Measurements from ENCODE around the gene KERA. TPM values are rescaled to one million over a fixed set of nuclear protein-coding genes. Genes with fewer than 3 reads are reported as not detected.

KERA gene
- total RNA-seq, 2 experiments from 2014 or later = not detected

GRCh38 chr12:91052026-91052425 lies 5.8 kb downstream of the KERA start:
- ChIA-PET CTCF (ENCODE audit: unreplicated experiment) (no interaction called here), POLR2A (no interaction called here)
- Histone ChIP-seq H3K9me3 (ENCODE audit: low read length) (no peaks in the 10 kb centered on the region), H3K79me2 (ENCODE audit: insufficient read depth, low read depth, low read length) (no peaks in the 10 kb centered on the region), H3K36me3 (ENCODE audit: insufficient read depth, low read length) (no peaks in the 10 kb centered on the region), H3K4me1 (ENCODE audit: insufficient read depth, low read length, poor library complexity, severe bottlenecking) (no peaks in the 10 kb centered on the region), H4K20me1 (ENCODE audit: insufficient read depth, low read length) (no peaks in the 10 kb centered on the region), H3K4me3 (ENCODE audit: low read depth, low read length, poor library complexity, severe bottlenecking) (no peak overlapping the region), H3K9me2 (ENCODE audit: insufficient read depth, low read length) (no peaks in the 10 kb centered on the region), H3K27ac (ENCODE audit: low read depth, low read length, poor library complexity, severe bottlenecking) (no peak overlapping the region), H3K4me2 (ENCODE audit: low read length) (no peak overlapping the region), H2AFZ (ENCODE audit: low read length) (no peak overlapping the region)
- no TSS peak for BruUV-seq (replicated peaks)
- intact Hi-C loops (cut with micrococcal nuclease; ENCODE audit: unreplicated experiment) = no loop called here
- no peak for TF ChIP-seq EZH2phosphoT487 (IDR thresholded peaks at IDR 0.05; ENCODE audit: borderline replicate concordance, low read depth, low read length)
- TF ChIP-seq, protein P1, sequence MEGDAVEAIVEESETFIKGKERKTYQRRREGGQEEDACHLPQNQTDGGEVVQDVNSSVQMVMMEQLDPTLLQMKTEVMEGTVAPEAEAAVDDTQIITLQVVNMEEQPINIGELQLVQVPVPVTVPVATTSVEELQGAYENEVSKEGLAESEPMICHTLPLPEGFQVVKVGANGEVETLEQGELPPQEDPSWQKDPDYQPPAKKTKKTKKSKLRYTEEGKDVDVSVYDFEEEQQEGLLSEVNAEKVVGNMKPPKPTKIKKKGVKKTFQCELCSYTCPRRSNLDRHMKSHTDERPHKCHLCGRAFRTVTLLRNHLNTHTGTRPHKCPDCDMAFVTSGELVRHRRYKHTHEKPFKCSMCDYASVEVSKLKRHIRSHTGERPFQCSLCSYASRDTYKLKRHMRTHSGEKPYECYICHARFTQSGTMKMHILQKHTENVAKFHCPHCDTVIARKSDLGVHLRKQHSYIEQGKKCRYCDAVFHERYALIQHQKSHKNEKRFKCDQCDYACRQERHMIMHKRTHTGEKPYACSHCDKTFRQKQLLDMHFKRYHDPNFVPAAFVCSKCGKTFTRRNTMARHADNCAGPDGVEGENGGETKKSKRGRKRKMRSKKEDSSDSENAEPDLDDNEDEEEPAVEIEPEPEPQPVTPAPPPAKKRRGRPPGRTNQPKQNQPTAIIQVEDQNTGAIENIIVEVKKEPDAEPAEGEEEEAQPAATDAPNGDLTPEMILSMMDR (conservative IDR thresholded peaks at IDR 0.05; ENCODE audit: low read length) = no peak
- DNase-seq (ENCODE audit: low spot score) = no peak

DNA sequence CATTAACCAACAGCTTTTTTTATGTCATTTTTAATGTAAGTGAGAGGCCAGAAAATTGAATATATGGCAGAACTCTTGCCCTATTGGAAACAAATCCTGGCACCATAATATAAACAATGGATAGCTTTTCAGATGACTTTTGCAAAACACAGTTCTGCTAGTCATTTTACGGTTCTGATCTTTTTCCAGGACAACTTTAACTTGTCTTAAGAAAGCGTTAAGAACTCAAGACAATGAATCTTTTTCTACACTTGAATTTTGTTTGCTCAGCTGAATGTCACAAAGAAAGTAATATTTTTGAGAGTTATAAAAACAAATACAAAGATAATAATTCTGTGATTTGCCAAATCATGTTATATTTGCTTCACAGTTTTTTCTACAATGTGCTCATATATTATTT lies 13.2 kb downstream of the KERA start:
- Histone ChIP-seq H3K79me2 (ENCODE audit: insufficient read depth, low read depth, low read length) (no peaks in the 10 kb centered on the region), H3K27ac (ENCODE audit: low read depth, low read length, poor library complexity, severe bottlenecking) (no peak overlapping the region), H3K4me3 (ENCODE audit: low read depth, low read length, poor library complexity, severe bottlenecking) (no peak overlapping the region), H3K4me1 (ENCODE audit: insufficient read depth, low read length, poor library complexity, severe bottlenecking) (no peaks in the 10 kb centered on the region), H3K36me3 (ENCODE audit: insufficient read depth, low read length) (no peaks in the 10 kb centered on the region), H3K9me2 (ENCODE audit: insufficient read depth, low read length) (no peaks in the 10 kb centered on the region), H4K20me1 (ENCODE audit: insufficient read depth, low read length) (no peaks in the 10 kb centered on the region), H3K9me3 (ENCODE audit: low read length) (no peaks in the 10 kb centered on the region), H3K4me2 (ENCODE audit: low read length) (no peak overlapping the region), H2AFZ (ENCODE audit: low read length) (no peak overlapping the region)
- intact Hi-C loops (cut with micrococcal nuclease; ENCODE audit: unreplicated experiment) = no loop called here
- DNase-seq (ENCODE audit: low spot score) = no peak
- ChIA-PET CTCF (ENCODE audit: unreplicated experiment) (no interaction called here), POLR2A (no interaction called here)
- no peak for TF ChIP-seq EZH2phosphoT487 (IDR thresholded peaks at IDR 0.05; ENCODE audit: borderline replicate concordance, low read depth, low read length)
- TF ChIP-seq, protein P1 (conservative IDR thresholded peaks at IDR 0.05; ENCODE audit: low read length) = no peak
- BruUV-seq (replicated peaks) = no TSS peak

DNA sequence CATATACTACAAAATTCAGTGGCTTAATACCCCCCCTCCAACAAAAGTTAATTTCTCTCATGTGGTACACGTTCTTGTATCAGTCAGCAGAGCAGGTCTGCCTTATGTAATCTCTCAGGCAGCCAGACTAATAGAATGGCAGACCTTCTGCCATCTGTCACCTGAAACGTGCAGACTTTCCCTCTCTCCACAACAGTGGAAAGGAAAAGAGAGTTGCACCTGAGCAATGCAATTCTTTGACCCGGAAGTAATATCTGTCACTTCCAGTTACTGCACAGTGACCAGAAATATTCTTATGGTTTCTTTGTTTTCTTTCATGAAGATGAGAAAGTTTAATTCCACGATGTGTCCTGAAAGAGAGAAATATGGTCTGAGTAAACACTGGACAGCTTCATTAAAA lies 14.4 kb downstream of the KERA start:
- Histone ChIP-seq H4K20me1 (ENCODE audit: insufficient read depth, low read length) (no peaks in the 10 kb centered on the region), H3K4me3 (ENCODE audit: low read depth, low read length, poor library complexity, severe bottlenecking) (no peak overlapping the region), H3K27ac (ENCODE audit: low read depth, low read length, poor library complexity, severe bottlenecking) (no peak overlapping the region), H3K4me2 (ENCODE audit: low read length) (no peak overlapping the region), H3K9me3 (ENCODE audit: low read length) (no peaks in the 10 kb centered on the region), H2AFZ (ENCODE audit: low read length) (no peak overlapping the region), H3K4me1 (ENCODE audit: insufficient read depth, low read length, poor library complexity, severe bottlenecking) (no peaks in the 10 kb centered on the region), H3K9me2 (ENCODE audit: insufficient read depth, low read length) (no peaks in the 10 kb centered on the region), H3K79me2 (ENCODE audit: insufficient read depth, low read depth, low read length) (no peaks in the 10 kb centered on the region), H3K36me3 (ENCODE audit: insufficient read depth, low read length) (no peaks in the 10 kb centered on the region)
- intact Hi-C loops (cut with micrococcal nuclease; ENCODE audit: unreplicated experiment) = no loop called here
- ChIA-PET CTCF (ENCODE audit: unreplicated experiment) (no interaction called here), POLR2A (no interaction called here)
- no peak for DNase-seq (ENCODE audit: low spot score)
- no peak for TF ChIP-seq EZH2phosphoT487 (IDR thresholded peaks at IDR 0.05; ENCODE audit: borderline replicate concordance, low read depth, low read length)
- TF ChIP-seq, protein P1 (conservative IDR thresholded peaks at IDR 0.05; ENCODE audit: low read length) = no peak
- BruUV-seq (replicated peaks) = no TSS peak
